ENCODE results near the gene GLOD5. TPM values are rescaled to one million over a fixed set of nuclear protein-coding genes. Genes with fewer than 3 reads are reported as not detected.

The GLOD5 gene
- total and polyA plus RNA-seq, 4 donors = 5.3 TPM; not detected in 3

DNA sequence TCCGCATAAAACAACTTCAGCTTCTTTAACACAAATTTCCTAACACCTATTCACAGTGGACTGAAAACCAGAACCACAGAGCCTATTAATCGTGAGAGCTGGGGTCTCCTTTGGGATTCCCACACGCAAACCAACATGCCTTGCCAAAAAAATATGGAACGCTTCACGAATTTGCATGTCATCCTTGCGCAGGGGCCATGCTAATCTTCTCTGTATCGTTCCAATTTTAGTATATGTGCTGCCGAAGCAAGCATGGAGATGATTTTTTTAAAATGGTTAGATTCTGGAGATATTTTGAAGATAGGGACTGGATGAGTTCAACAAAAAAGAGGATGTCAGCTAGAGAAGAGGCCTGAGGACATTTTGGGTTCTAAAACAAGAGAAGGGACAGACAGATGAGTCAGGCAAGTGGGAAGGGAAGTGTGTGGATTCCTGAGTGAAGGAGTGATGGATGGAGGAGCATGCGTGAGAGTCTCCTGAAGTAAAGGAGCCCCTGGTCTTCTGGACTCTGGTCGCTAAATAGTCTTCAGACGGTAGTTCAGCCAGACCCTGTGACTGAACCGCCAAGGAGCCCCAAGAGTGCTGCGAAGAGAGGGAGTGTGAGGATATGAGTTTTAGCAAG is 15.4 kb downstream of the GLOD5 start:
- ATAC-seq (ENCODE audit: low FRiP score) (no peak), DNase-seq (no peak)
- Histone ChIP-seq H3K36me3 (ENCODE audit: control insufficient read depth in 1 of 2, insufficient read depth in 2 of 2, low read length in 1 of 2) (no peaks in the 10 kb centered on the region), H3K27ac (ENCODE audit: low read depth in 1 of 2, low read length in 2 of 2) (no peak overlapping the region), H3K4me1 (ENCODE audit: control insufficient read depth in 1 of 2, insufficient read depth in 2 of 2, low read length in 2 of 2) (no peaks in the 10 kb centered on the region), H3K27me3 (ENCODE audit: control insufficient read depth in 1 of 2, insufficient read depth in 2 of 2, low read length in 1 of 2) (no peaks in the 10 kb centered on the region), H3K9me3 (ENCODE audit: control insufficient read depth, low read length) (no peaks in the 10 kb centered on the region), H3K4me3 (ENCODE audit: low read length in 2 of 2) (no peak overlapping the region)
- WGBS, 2 donors = 61 to 63% methylated on average over 13 of the region's 13 CpGs
- intact Hi-C loops (cut with DNase I) = no loop called here

DNA sequence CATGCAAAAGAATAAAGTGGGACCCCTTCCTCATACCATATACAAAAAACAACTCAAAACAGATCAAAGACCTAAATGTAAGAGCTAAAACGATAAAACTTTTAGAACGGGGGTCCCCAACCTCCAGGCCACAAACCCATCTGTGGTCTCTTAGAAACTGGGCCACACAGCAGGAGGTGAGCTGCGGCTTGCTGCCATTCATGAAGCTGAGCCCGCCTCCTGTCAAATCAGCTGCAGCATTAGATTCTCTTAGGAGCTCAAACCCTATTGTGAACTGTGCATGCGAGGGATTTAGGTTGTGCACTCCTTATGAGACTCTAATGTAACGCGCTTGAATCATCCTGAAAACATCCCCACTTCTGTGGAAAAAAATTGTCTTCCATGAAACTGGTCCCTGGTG is 17.9 kb downstream of the GLOD5 start:
- no peak for ATAC-seq (ENCODE audit: low FRiP score)
- H3K36me3 ChIP-seq (ENCODE audit: control insufficient read depth in 1 of 2, insufficient read depth in 2 of 2, low read length in 1 of 2) = no peaks in the 10 kb centered on the region
- no peak for DNase-seq
- no peaks in the 10 kb centered on the region for H3K4me1 ChIP-seq (ENCODE audit: control insufficient read depth in 1 of 2, insufficient read depth in 2 of 2, low read length in 2 of 2)
- H3K27me3 ChIP-seq (ENCODE audit: control insufficient read depth in 1 of 2, insufficient read depth in 2 of 2, low read length in 1 of 2) = no peaks in the 10 kb centered on the region
- intact Hi-C loops (cut with DNase I) = no loop called here
- no peak overlapping the region for H3K4me3 ChIP-seq (ENCODE audit: low read length in 2 of 2)
- H3K9me3 ChIP-seq (ENCODE audit: control insufficient read depth, low read length) = no peaks in the 10 kb centered on the region
- H3K27ac ChIP-seq (ENCODE audit: low read depth in 1 of 2, low read length in 2 of 2) = no peak overlapping the region
- 77 to 79% methylated on average over 7 of the region's 7 CpGs for WGBS, 2 donors

DNA sequence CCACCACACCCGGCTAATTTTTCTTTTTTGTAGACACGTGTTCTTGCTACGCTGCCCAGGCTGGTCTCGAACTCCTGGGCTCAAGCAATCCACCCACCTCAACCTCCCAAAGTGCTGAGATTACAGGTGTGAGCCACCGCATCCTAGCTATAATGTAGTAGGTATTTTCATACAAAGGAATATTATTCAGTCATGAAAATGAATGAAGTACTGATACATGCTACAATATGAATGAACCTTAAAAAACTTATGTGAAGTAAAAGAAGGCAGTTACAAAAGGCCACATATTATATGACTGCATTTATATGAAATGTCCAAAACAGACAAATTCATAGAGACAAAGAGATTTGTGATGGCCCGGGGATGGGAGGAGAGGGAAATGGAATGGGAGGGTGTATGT is 20.2 kb downstream of the GLOD5 start:
- Histone ChIP-seq H3K4me1 (ENCODE audit: control insufficient read depth in 1 of 2, insufficient read depth in 2 of 2, low read length in 2 of 2) (no peaks in the 10 kb centered on the region), H3K9me3 (ENCODE audit: control insufficient read depth, low read length) (no peaks in the 10 kb centered on the region), H3K36me3 (ENCODE audit: control insufficient read depth in 1 of 2, insufficient read depth in 2 of 2, low read length in 1 of 2) (no peaks in the 10 kb centered on the region), H3K27me3 (ENCODE audit: control insufficient read depth in 1 of 2, insufficient read depth in 2 of 2, low read length in 1 of 2) (no peaks in the 10 kb centered on the region), H3K4me3 (ENCODE audit: low read length in 2 of 2) (no peak overlapping the region), H3K27ac (ENCODE audit: low read depth in 1 of 2, low read length in 2 of 2) (no peak overlapping the region)
- DNase-seq = no peak
- no peak for ATAC-seq (ENCODE audit: low FRiP score)
- intact Hi-C loops (cut with DNase I) = no loop called here
- WGBS, 2 donors = 89 to 92% methylated on average over 6 of the region's 6 CpGs

DNA sequence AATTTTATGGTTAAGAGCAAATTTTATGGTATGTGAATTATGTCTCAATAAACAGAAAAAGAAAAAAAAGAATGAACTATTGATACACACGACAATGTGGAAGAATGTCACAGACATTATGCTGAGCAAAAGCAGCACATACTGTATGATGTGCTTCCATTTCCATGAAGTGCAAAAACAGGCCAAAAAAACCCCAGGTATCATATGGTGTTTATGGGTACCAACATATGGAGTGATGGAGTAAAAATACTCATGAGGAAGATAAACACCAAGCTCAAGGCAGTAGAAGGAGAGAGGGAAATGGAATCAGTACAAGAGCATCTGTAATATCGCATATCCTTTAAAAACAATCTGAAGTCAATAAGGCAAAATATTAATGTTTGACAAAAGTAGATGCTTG is 20.7 kb downstream of the GLOD5 start:
- Histone ChIP-seq H3K4me1 (ENCODE audit: control insufficient read depth in 1 of 2, insufficient read depth in 2 of 2, low read length in 2 of 2) (no peaks in the 10 kb centered on the region), H3K27ac (ENCODE audit: low read depth in 1 of 2, low read length in 2 of 2) (no peak overlapping the region), H3K36me3 (ENCODE audit: control insufficient read depth in 1 of 2, insufficient read depth in 2 of 2, low read length in 1 of 2) (no peaks in the 10 kb centered on the region), H3K27me3 (ENCODE audit: control insufficient read depth in 1 of 2, insufficient read depth in 2 of 2, low read length in 1 of 2) (no peaks in the 10 kb centered on the region), H3K4me3 (ENCODE audit: low read length in 2 of 2) (no peak overlapping the region), H3K9me3 (ENCODE audit: control insufficient read depth, low read length) (no peaks in the 10 kb centered on the region)
- WGBS, 2 donors = 61 to 62% methylated on average over 2 of the region's 2 CpGs
- intact Hi-C loops (cut with DNase I) = no loop called here
- ATAC-seq (ENCODE audit: low FRiP score) (no peak), DNase-seq (no peak)

DNA sequence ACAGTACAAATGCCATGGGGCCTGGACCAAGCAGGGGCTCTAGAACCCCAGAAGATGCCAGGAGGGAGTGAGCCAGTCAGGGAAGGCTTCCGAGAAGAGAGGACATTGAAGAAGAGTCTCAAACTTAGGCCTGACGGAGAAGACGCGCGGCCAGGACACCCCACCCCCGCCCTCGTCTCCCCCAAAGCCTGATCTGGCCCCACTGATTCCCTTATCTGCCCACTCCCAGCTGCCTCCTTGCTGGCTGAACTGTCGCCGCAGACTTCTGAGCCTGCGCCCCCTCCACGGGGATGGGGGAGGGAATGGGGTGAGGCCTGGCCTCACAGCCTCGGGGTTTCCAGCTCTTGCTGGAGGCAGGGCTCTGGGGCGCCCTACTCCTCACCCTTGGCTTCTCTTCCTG is 21.2 kb downstream of the GLOD5 start:
- ATAC-seq (ENCODE audit: low FRiP score) = peak; percentile 11
- DNase-seq = no peak
- no peaks in the 10 kb centered on the region for H3K9me3 ChIP-seq (ENCODE audit: control insufficient read depth, low read length)
- H3K36me3 ChIP-seq (ENCODE audit: control insufficient read depth in 1 of 2, insufficient read depth in 2 of 2, low read length in 1 of 2) = no peaks in the 10 kb centered on the region
- no peaks in the 10 kb centered on the region for H3K27me3 ChIP-seq (ENCODE audit: control insufficient read depth in 1 of 2, insufficient read depth in 2 of 2, low read length in 1 of 2)
- H3K27ac ChIP-seq (ENCODE audit: low read depth in 1 of 2, low read length in 2 of 2) = no peak overlapping the region
- no peak overlapping the region for H3K4me3 ChIP-seq (ENCODE audit: low read length in 2 of 2)
- 76 to 80% methylated on average over 13 of the region's 13 CpGs for WGBS, 2 donors
- H3K4me1 ChIP-seq (ENCODE audit: control insufficient read depth in 1 of 2, insufficient read depth in 2 of 2, low read length in 2 of 2) = no peaks in the 10 kb centered on the region
- intact Hi-C loops (cut with DNase I) = no loop called here

DNA sequence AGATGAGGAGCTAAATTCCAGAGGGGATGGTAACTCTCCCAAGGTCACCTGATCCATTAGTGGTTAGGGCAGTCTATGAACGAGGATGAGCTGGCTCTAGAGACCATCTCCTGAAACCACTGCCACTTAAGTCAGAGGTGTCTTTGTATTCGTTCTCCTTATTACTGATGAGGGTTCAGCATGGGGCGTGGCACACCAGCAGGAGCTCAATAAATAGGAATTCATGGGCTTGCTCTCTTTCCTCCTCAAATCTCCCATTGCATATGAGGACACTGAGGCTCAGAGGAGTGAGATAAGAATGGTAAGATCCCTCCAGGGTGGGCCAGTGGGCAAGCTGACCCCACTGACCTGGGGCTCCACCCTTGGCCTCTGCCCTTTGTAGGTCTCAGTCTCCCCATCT is 23.2 kb downstream of the GLOD5 start:
- DNase-seq = no peak
- H3K27ac ChIP-seq (ENCODE audit: low read depth in 1 of 2, low read length in 2 of 2) = no peak overlapping the region
- H3K4me3 ChIP-seq (ENCODE audit: low read length in 2 of 2) = no peak overlapping the region
- ATAC-seq (ENCODE audit: low FRiP score) = no peak
- 50 to 53% methylated on average over 3 of the region's 3 CpGs for WGBS, 2 donors
- H3K4me1 ChIP-seq (ENCODE audit: control insufficient read depth in 1 of 2, insufficient read depth in 2 of 2, low read length in 2 of 2) = no peaks in the 10 kb centered on the region
- intact Hi-C loops (cut with DNase I) = no loop called here
- H3K27me3 ChIP-seq (ENCODE audit: control insufficient read depth in 1 of 2, insufficient read depth in 2 of 2, low read length in 1 of 2) = no peaks in the 10 kb centered on the region
- no peaks in the 10 kb centered on the region for H3K36me3 ChIP-seq (ENCODE audit: control insufficient read depth in 1 of 2, insufficient read depth in 2 of 2, low read length in 1 of 2)
- no peaks in the 10 kb centered on the region for H3K9me3 ChIP-seq (ENCODE audit: control insufficient read depth, low read length)

DNA sequence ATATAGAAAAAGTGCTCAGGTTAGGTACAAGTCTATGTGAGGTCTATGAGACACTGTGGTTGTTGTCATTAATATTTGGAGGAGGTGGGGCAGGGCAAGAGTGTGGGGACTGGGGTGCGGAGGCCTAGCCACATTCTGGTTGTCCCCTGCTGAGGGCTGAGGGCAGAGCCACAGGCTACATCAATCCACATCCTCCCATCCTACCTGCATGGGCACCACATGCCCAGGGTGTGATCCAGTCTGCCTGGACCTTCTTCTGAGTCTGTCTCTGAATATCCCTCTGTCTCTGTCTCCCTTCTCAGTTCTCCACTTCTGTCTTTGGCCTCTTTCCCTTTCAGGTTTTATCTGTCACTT is 23.6 kb downstream of the GLOD5 start:
- Histone ChIP-seq H3K4me3 (ENCODE audit: low read length in 2 of 2) (no peak overlapping the region), H3K27me3 (ENCODE audit: control insufficient read depth in 1 of 2, insufficient read depth in 2 of 2, low read length in 1 of 2) (no peaks in the 10 kb centered on the region), H3K36me3 (ENCODE audit: control insufficient read depth in 1 of 2, insufficient read depth in 2 of 2, low read length in 1 of 2) (no peaks in the 10 kb centered on the region), H3K9me3 (ENCODE audit: control insufficient read depth, low read length) (no peaks in the 10 kb centered on the region), H3K4me1 (ENCODE audit: control insufficient read depth in 1 of 2, insufficient read depth in 2 of 2, low read length in 2 of 2) (no peaks in the 10 kb centered on the region), H3K27ac (ENCODE audit: low read depth in 1 of 2, low read length in 2 of 2) (no peak overlapping the region)
- no peak for DNase-seq
- no peak for ATAC-seq (ENCODE audit: low FRiP score)
- intact Hi-C loops (cut with DNase I) = no loop called here
- 85 to 86% methylated on average over 1 of the region's 1 CpG for WGBS, 2 donors

DNA sequence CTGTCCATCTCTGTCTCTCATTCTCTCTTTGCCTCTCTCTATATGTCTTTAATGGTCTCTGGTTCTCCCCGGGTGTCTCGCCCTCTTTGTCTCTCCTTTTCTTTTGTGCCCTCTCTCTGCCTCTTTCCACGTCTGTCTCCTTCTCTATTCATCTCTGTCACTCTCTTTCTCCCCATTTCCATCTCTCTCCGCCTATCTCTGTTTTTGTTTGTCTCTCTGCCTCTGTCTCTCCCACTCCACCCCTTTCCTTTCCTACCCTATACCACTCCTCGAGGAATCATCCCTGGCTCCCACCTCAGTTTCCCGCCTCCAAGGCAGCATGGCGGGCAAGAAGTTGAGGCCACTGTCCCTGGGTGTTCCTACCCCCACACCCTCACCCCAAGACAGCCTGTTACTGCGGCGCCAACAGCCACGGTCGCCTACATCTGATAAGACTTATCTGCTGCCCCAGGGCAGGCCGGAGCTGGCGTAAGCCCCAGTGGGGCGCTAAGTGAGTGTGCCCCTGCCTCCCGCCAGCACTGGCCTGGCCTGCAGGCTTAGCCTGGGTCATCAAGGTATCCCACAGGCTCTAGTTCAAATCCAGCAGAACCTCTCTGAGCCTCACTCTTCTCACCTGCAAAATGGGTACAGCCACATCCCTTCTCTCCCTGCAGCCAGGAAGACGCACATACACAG is 24.1 kb downstream of the GLOD5 start:
- WGBS, 2 donors = 71 to 75% methylated on average over 16 of the region's 16 CpGs
- Histone ChIP-seq H3K36me3 (ENCODE audit: control insufficient read depth in 1 of 2, insufficient read depth in 2 of 2, low read length in 1 of 2) (no peaks in the 10 kb centered on the region), H3K4me1 (ENCODE audit: control insufficient read depth in 1 of 2, insufficient read depth in 2 of 2, low read length in 2 of 2) (no peaks in the 10 kb centered on the region), H3K4me3 (ENCODE audit: low read length in 2 of 2) (no peak overlapping the region), H3K27ac (ENCODE audit: low read depth in 1 of 2, low read length in 2 of 2) (no peak overlapping the region), H3K9me3 (ENCODE audit: control insufficient read depth, low read length) (no peaks in the 10 kb centered on the region), H3K27me3 (ENCODE audit: control insufficient read depth in 1 of 2, insufficient read depth in 2 of 2, low read length in 1 of 2) (no peaks in the 10 kb centered on the region)
- intact Hi-C loops (cut with DNase I) = no loop called here
- no peak for ATAC-seq (ENCODE audit: low FRiP score)
- DNase-seq = no peak

DNA sequence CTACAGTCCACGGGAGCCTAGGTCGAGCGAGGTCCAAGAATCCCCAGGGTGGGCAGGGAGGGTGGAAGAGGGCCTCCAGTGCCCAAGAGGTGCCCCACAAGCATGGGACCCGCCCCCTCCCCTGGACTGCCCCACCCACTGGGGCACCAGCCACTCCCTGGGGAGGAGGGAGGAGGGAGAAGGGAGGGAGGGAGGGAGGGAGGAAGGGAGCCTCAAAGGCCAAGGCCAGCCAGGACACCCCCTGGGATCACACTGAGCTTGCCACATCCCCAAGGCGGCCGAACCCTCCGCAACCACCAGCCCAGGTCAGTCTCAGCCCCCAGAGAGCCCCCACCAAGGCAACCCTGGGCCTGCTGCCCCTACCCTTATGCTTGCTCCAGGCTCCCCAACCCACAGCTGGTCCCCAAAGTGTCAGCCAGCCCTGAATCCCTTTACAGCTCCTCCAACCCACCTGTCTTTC is 24.8 kb downstream of the GLOD5 start, which contains the start of gene GATA1:
TSS of gene GATA1 (plus strand) at position 250 of the 460 bp plus-strand sequence. CDS start 4,520 bp downstream, outside the sequence.
- Histone ChIP-seq H3K4me3 (ENCODE audit: low read length in 2 of 2) (no peak within 1 kb of the TSS), H3K27ac (ENCODE audit: low read depth in 1 of 2, low read length in 2 of 2) (no peak within 1 kb of the TSS), H3K27me3 (ENCODE audit: control insufficient read depth in 1 of 2, insufficient read depth in 2 of 2, low read length in 1 of 2) (no peaks in the 10 kb centered on the region), H3K9me3 (ENCODE audit: control insufficient read depth, low read length) (no peaks in the 10 kb centered on the region), H3K36me3 (ENCODE audit: control insufficient read depth in 1 of 2, insufficient read depth in 2 of 2, low read length in 1 of 2) (no peaks in the 10 kb centered on the region), H3K4me1 (ENCODE audit: control insufficient read depth in 1 of 2, insufficient read depth in 2 of 2, low read length in 2 of 2) (no peaks in the 10 kb centered on the region)
- 66 to 88% methylated on average over 6 to 7 of the region's 7 CpGs for WGBS, 2 donors
- DNase-seq (no peak), ATAC-seq (ENCODE audit: low FRiP score) (no peak)
- intact Hi-C loops (cut with DNase I) = no loop called here
